Transverse colon (tissue), 3 donors: ENCODE results near the gene TBC1D19.

Source experiments
- CTCF ChIP-seq, 5 experiments: fragments of 200-600 bp in 3 of 5; fragments of 450-650 bp in 2 of 5; sonication (generic) in 3 of 5; IDR thresholded peaks; 1 replicate in 2 of 5; 2 replicates in 3 of 5; pipeline ENCODE4 v1.5.1; 2016 to 2017; ENCODE audit warnings: antibody characterized with exemption in 5 of 5, inconsistent platforms in 3 of 5, mild to moderate bottlenecking in 2 of 5, moderate library complexity in 1 of 5
- EP300 ChIP-seq: sonication (generic); formaldehyde crosslinking; IDR thresholded peaks from one replicate; pipeline ENCODE4 v1.6.1; 2017; ENCODE audit warnings: antibody characterized with exemption, low read depth

GRCh38 chr4:26709246-26709645 is 125.4 kb downstream of the TBC1D19 start:
- TF ChIP-seq EP300 (no peak), CTCF (IDR thresholded peaks at IDR 0.05) (no peak)
